ENCODE results near the gene FBLN1. TPM values are rescaled to one million over a fixed set of nuclear protein-coding genes. Genes with fewer than 3 reads are reported as not detected.

FBLN1 gene
- total RNA-seq, 1 experiment from 2014 or later = 28.6 TPM

- no peaks in the 10 kb centered on the region for H3K36me3 Mint-ChIP-seq (ENCODE audit: insufficient read depth, unreplicated experiment)
- CTCF ChIA-PET = interaction anchor here (0.6 to 1.9 kb wide), 2 partner anchors 12 to 82 kb away, joined by 3 to 4 read pairs; no protein-coding TSS in a partner anchor
- no TSS peak for BruUV-seq (replicated peaks)
These were observed 22.8 kb downstream of the FBLN1 start for GRCh38 chr22:45525480-45525879.

DNA sequence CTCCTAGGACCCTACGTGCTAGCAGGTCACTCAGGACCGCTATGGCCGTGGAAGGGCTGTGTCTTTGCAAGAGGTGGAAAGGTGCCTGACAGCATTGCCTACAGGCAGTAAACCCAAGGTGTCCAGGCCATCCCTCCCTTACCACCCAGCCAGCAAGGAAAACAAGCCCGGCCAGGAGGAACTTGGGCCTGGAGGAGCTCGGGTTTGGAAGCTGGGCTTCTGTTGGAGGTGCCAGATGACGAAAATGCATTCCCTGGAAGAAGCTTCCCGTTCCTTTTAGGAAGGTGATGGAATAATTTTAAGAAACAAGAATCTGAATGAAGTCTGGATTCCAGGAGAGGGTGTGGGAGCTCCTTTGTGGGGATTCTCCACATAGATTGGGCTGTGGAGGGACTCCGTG, 23.6 kb downstream of the FBLN1 start:
- Mint-ChIP-seq H3K27ac (ENCODE audit: unreplicated experiment) (no peak overlapping the region), H3K4me1 (ENCODE audit: low read depth, unreplicated experiment) (no peaks in the 10 kb centered on the region), H3K36me3 (ENCODE audit: insufficient read depth, unreplicated experiment) (no peaks in the 10 kb centered on the region), H3K4me3 (ENCODE audit: low read depth, unreplicated experiment) (no peak overlapping the region), H3K9me3 (ENCODE audit: low read depth, unreplicated experiment) (no peaks in the 10 kb centered on the region), H3K27me3 (ENCODE audit: unreplicated experiment) (no peaks in the 10 kb centered on the region)
- intact Hi-C loops (cut with micrococcal nuclease; ENCODE audit: unreplicated experiment) = no loop called here
- CTCF ChIA-PET = interaction anchor here (0.6 to 1.1 kb wide), 2 partner anchors 58 to 1978 kb away, joined by 3 to 10 read pairs; no protein-coding TSS in a partner anchor
- BruUV-seq (replicated peaks) = no TSS peak
- DNase-seq = no peak
- no peak for TF ChIP-seq CTCF (IDR thresholded peaks at IDR 0.05; ENCODE audit: unreplicated experiment)

More at GRCh38 chr22:45525480-45525879, 22.8 kb downstream of the FBLN1 start:
- Mint-ChIP-seq H3K27me3 (ENCODE audit: unreplicated experiment) (no peaks in the 10 kb centered on the region), H3K9me3 (ENCODE audit: low read depth, unreplicated experiment) (no peaks in the 10 kb centered on the region), H3K4me3 (ENCODE audit: low read depth, unreplicated experiment) (no peak overlapping the region), H3K27ac (ENCODE audit: unreplicated experiment) (no peak overlapping the region), H3K4me1 (ENCODE audit: low read depth, unreplicated experiment) (no peaks in the 10 kb centered on the region)
- TF ChIP-seq CTCF (IDR thresholded peaks at IDR 0.05; ENCODE audit: unreplicated experiment) = no peak
- intact Hi-C loops (cut with micrococcal nuclease; ENCODE audit: unreplicated experiment) = no loop called here
- no peak for DNase-seq

- TF ChIP-seq CTCF (IDR thresholded peaks at IDR 0.05; ENCODE audit: unreplicated experiment) = no peak
- no TSS peak for BruUV-seq (replicated peaks)
- intact Hi-C loops (cut with micrococcal nuclease; ENCODE audit: unreplicated experiment) = no loop called here
- no peak for DNase-seq
- H3K9me3 Mint-ChIP-seq (ENCODE audit: low read depth, unreplicated experiment) = no peaks in the 10 kb centered on the region
- H3K27ac Mint-ChIP-seq (ENCODE audit: unreplicated experiment) = no peak overlapping the region
- H3K36me3 Mint-ChIP-seq (ENCODE audit: insufficient read depth, unreplicated experiment) = no peaks in the 10 kb centered on the region
- H3K27me3 Mint-ChIP-seq (ENCODE audit: unreplicated experiment) = no peaks in the 10 kb centered on the region
- no peaks in the 10 kb centered on the region for H3K4me1 Mint-ChIP-seq (ENCODE audit: low read depth, unreplicated experiment)
- H3K4me3 Mint-ChIP-seq (ENCODE audit: low read depth, unreplicated experiment) = no peak overlapping the region
- CTCF ChIA-PET = interaction anchor here (1.1 kb wide), 1 partner anchor 58 kb away, joined by 3 read pairs; no protein-coding TSS in a partner anchor
These were observed 24.2 kb downstream of the FBLN1 start for GRCh38 chr22:45526768-45527360.

- no peak for TF ChIP-seq CTCF (IDR thresholded peaks at IDR 0.05; ENCODE audit: unreplicated experiment)
- no TSS peak for BruUV-seq (replicated peaks)
- no peak overlapping the region for H3K27ac Mint-ChIP-seq (ENCODE audit: unreplicated experiment)
- no peak overlapping the region for H3K4me3 Mint-ChIP-seq (ENCODE audit: low read depth, unreplicated experiment)
- intact Hi-C loops (cut with micrococcal nuclease; ENCODE audit: unreplicated experiment) = no loop called here
- DNase-seq = no peak
- H3K27me3 Mint-ChIP-seq (ENCODE audit: unreplicated experiment) = no peaks in the 10 kb centered on the region
- CTCF ChIA-PET = interaction anchor here (0.6 kb wide), 1 partner anchor 10 kb away, joined by 4 read pairs; no protein-coding TSS in a partner anchor
- H3K9me3 Mint-ChIP-seq (ENCODE audit: low read depth, unreplicated experiment) = no peaks in the 10 kb centered on the region
- H3K4me1 Mint-ChIP-seq (ENCODE audit: low read depth, unreplicated experiment) = no peaks in the 10 kb centered on the region
- H3K36me3 Mint-ChIP-seq (ENCODE audit: insufficient read depth, unreplicated experiment) = no peaks in the 10 kb centered on the region
These were observed 24.8 kb downstream of the FBLN1 start for GRCh38 chr22:45527456-45527855.
